HS-5 (cell line): ENCODE data around the gene COL19A1.
A peak's percentile ranks its signal among the peaks of the same experiment; 100 is the strongest.
"Not testable (repeated sequence)": the region's sequence is repeated elsewhere in the genome, so short reads cannot be mapped to it uniquely, and the experiment has no call there.

ENCODE experiments used
- DNase-seq: peaks from one replicate; pipeline ENCODE4 v3.0.0-alpha.2; 2012; ENCODE audit warnings: low read depth

COL19A1 gene

DNA sequence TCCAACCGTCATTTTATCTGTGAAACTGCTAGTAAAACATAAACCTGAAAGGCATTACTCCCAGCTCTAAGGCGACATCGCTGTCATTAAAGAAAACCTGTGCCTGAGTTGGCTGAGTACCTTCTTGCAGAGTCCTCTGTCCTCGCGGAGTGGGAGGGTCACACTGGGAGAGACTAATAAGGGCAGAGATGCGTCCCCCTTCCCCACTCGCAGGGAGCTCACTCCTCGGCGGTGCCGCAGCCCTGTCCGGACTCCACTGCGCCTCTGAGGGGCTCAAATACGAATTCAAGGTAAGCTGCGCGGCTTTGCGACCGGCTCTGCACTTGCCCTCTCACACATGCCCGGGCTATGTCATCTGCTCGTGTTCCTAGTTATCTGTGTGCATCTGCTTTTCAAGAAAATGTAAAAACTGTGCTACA is at the start of gene COL19A1:
TSS of gene COL19A1 (plus strand) at position 206 of the 419 bp plus-strand sequence. CDS start 13,012 bp downstream, outside the sequence.
- DNase-seq, result no peak

DNA sequence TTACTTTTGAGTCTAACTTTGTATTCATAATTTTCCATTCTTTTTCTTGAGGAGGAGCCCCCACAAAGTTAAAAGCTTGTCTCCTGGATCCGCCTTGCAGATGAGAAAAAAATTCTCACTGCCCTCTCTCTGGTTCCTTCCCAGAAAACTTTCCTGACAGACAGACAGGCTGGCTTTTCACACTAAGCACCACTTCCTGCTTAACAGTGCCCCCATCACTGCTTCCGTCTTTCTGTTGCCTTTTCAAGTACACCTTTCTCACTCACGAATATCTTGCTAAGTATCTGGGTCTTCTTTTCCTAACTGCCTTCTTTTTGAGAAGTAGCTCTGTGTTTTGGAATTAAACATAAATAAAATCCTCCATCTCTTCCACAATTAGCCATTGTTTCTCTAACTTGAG is 49.8 kb upstream of the COL19A1 start:
- no peak for DNase-seq

DNA sequence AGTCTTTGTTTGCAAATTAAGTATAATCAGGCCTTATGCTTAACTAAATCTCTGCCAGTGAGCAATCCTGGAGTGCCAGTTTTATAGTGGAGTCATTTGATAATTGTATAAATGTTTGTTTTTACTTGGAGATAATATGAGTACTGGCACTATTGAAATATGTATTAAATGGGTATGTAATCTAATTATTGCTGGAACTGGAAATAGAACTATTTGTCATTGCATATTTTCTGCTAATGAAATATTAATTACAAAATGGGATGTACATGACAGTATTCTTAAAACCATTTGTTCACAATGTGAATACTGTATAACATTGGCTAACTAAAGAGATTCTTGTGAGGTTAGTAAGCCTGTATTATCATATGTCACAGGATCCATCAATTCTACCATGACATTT is 49.0 kb upstream of the COL19A1 start:
- no peak for DNase-seq

DNA sequence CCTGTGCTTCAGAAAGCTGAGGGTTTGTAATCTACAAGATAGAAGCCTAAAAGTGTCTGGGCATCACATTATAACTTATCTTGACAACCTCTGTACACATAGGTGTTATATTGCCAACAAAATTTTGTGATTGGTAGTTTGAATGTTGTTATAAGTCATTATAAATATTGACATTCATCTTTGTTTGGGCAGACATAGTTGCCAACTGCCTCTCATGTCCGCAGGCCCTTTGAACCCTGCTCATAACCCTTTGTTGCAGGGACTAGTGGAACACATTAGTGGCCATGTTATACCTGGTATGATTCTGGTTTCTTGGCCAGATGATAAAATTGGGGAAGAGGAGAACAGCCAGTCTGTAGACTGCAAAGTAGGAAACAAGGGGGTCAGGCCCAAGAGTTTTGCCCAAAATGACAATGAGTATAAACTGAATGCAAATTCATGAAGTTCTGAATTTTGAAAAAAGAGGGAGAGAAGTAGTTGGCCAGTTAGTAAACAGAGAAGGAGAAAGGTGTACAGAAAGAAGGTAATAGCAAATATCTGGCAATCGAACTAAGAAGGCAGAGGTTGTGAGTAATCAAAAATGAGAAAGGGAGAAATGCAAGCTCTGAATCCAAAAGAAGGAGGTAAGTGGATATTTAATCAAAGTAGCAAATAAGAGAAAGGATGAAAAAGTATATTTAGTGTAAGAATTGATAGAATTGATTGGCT is 48.0 kb upstream of the COL19A1 start:
- DNase-seq, result no peak

DNA sequence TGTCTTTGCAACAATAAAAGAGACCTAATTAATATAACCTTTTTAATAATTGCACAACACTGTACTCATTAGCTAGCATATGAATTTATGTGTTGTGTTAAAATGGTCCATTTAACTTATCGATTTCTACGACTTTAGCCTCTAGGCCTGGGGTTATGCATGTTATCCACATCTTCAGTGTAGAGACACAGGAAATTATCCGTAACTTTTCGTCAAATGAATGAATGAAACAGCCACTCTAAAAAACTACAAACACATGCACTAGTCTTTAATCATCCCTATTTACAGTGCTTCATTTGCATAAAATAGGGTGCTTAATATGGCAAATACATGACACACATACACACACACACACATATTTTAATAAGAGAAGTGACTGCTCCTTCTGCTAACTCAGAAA is 47.2 kb upstream of the COL19A1 start:
- DNase-seq, result no peak

DNA sequence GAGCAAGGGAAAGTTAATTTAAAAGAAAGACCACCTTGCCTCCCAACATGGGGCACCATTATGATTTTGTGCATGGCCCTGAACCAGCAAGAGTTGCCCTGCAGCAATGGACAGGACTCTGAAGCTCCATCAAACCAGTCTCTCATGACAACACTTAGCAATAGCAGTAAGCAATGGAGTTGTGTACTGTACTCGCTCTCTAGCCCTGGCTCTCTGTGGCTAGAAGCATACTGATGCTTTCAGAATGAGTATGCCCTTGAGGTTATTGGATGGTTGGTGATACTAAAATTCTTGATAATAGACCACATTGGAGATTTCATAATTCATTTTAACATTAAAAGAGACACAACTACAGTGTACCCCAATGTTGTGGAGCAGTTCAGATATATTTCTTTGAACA is 46.3 kb upstream of the COL19A1 start:
- no peak for DNase-seq

DNA sequence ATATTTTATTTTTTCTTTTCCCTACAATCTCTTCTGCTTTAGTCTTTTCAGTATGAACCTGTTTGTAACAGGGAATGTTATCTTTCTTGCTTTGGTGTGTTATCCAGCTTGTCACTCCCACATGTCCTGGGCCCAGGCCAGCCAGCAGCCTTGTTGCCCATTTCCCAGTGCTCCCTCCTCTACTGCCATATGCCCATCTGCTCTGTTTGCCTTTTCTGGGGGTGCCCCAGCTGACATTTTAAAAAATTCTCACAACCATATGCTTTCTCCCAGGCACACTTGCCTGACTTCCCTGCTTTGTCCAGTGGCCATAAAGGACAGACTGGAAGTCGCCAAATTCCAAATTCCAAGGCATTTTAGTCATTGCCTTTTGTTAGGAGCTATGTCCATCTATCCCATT is 45.9 kb upstream of the COL19A1 start:
- DNase-seq, result no peak

DNA sequence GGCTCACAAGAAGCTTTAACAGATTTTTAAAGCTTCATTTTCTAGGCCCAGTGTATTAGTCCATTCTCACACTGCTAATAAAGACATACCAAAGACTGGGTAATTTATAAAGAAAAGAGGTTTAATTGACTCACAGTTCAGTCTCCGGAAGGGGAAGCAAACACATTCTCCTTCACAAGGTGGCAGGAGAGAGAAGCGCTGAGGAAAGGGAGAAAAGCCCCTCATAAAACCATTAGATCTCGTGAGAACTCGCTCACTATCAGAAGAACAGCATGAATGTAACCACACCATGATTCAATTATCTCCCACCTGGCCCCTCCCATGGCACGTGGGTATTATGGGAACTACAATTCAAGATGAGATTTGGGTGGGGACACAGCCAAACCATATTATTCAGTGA is 42.0 kb upstream of the COL19A1 start:
- DNase-seq, result not testable (repeated sequence)

DNA sequence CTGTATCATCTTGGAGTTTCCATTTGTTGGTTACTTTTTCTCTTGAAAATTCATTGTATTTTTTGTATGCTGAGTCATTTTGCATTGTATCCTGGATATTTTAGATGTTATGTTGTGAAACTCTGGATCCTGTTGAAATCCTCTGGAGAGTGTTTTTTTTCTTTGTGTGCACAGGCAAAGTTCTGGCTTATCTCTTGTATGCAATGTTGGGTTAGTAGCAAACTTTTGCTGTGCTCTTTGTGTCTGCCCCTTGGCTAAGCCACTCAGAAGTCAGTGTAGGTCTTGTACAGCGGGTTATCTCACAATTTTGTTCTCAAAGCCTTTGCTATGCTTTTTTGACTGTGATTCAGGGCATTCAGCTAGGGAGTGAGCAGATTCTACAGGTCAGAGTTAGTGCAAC is 40.5 kb upstream of the COL19A1 start:
- DNase-seq, result no peak

DNA sequence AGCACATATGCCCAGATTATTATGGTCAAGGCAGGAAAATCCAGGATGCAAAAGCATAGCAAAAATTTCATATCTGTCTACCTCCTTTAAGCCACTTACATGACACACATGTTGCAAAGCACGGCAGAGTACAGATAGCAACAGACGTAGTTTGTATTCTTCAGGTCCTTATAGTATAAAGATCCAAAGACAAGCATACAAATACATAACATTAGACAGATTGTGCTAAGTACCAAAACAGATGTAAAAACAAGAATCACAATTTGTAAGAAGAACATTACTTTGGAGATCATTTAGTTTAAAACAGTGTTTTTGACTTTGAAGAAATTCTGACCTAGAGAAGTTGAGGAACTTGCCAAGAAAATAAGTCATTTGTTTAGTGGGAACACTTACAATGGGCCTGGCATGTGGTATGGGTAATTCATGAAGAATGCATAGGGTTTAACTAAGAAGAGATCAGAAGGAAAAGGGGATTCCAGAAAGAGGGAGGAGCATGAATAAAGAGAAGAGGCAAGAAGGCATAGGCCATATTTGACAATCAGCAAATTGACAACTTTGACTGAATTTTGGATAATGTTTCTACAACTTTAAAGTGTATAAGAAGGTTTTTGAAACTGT is 39.0 kb upstream of the COL19A1 start:
- peak; percentile 37 for DNase-seq

DNA sequence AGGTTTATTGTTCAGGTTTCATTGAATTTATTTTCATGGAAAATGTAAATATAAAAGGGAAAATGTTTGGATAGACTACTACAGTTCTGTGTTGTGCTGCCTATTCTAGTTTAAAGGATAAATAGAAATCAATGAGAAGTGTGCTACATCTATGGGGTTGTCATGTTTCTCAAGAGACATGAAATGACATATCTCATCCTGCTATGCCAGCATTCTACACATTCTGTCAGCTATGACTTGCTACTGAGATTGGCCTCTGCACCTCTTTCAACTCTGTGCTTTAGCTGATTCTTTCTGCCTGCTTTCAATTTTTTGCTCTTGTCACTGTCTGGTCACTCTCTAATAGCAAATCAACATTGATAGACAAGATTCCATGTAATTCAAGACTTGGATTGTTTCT is 33.8 kb upstream of the COL19A1 start:
- DNase-seq, result no peak

DNA sequence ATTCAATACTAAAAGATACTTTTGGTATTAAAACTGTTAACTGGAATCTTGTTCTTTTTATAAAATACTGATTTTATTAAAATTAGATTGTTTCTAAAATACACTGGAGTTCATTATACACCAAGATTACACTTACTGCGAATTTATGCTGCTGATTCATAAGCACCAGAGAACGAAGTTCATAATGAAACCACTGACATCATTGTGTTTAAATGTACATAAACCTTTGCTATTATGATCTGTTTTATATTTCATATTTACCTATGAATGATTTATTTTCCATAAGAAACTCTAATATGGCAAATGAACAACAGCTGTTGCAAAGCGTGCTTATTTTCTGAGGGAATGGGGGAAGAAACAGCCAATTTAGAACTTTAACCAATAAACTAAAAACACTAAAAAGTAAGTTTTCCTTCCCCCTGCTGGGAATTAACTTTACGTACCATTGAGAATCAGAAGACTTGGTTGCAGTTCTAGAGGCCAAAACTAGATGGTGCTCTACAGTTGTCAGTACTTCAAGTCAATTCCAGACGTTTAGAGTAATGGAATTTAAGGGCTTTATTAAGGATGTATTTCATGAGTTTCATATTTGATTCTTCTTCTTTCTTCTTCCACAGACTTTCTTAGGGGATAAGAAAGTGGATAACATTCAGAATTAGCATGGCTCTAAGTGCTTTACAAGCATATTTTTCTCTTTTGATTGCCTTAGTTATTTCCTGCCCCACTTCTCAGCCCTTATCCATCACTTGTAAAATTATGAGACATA is 30.8 kb upstream of the COL19A1 start:
- peak; percentile 54 for DNase-seq

DNA sequence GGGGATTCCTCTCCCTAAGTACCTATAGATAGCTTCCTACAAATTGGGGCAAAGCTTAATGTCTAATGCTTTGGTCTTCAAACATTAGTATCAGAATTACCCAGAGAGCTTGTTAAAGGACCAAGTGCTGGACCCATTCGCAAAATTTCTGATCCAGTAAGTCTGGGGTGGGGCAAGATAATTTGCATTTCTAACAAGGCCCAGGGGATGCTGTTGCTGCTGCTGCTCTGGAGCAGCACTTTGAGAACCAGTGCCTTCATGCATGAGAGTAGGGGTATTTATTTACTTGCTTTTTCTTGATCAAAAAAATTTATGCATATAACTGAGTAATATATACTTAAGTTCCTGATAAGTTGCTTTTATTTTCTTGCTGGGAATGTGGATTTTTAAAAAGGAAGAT is 24.5 kb upstream of the COL19A1 start:
- DNase-seq, result no peak

DNA sequence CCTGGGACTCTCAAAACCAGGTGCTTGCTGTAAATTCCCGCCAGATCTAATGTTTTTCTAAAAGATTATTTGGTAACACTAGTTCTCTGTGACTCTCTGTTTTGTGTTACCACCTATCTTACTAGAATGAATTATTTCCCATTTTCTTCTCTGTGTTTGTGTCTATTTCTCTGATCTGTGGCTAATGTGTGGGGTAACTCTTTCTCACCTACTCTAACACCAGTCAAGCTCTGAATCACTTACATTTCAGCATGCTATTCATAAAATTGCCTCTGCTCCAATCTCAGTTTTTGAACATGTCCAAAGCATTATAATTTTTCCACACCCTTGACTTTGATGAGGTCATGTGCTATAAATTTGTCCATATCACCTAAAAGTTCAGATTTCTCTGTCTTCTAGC is 23.2 kb upstream of the COL19A1 start:
- no peak for DNase-seq

DNA sequence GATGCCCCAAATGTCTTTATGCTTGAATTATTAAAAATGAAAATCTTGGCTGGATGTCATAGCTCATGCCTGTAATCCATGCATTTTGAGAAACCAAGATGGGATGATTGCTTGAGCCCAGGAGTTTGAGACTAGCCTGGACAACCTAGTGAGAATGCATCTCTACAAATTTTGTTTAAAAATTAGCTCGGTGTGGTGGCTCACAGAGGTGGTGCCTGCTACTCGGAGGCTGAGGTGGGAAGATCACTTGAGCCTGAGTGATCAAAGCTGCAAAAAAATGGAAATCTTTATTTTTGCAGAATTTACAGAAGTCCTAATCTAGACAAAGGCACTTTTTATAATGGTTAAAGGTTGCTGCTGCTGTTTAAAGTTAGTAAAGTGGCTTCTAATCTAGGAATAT is 20.0 kb upstream of the COL19A1 start:
- no peak for DNase-seq

DNA sequence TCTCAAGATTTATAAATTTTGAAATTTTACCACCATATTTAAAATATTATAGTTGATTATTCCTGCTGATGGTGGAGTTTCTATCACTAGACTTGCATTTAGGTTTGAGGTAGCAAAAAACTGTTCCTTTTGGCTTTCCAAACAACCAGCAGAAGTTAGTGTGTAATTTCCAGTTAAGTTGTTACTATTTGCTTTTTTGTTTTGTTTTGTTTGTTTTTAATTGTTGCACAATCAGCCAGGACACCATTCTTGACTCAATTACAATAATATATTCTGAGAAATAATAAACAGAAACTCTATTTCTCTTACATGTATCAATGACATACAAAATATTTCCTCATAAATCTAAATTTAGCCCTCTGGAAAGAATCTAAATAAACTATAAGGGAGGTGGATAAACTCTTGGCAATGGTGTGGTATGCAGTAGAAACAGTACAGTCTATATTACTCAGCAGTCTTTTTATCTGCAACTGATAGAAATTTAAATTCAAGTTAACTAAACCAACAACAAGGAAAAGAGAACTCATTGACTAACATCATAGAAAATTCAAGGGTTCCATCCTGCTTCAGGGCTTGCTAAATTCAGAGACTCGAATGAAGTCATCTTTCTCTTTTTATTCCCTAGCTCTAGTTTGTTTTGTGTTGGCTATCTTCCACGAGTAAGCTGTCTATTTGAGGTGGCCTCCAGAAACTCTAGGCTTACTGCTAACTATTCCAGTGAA is 19.4 kb upstream of the COL19A1 start:
- DNase-seq, result no peak

DNA sequence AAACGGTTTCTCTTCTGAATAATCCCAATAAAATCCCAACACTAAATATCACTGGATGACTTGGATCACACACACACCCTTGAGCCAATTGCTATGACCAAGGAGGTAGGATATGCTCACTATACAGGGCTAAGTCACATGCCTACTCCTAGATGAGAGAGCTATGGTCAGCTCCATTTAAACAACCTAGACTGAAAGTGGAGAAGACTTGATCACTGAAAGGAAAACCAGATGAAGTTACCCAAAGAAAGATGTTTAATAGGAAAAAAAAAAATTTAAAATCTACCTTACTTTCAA is 18.9 kb upstream of the COL19A1 start:
- no peak for DNase-seq

DNA sequence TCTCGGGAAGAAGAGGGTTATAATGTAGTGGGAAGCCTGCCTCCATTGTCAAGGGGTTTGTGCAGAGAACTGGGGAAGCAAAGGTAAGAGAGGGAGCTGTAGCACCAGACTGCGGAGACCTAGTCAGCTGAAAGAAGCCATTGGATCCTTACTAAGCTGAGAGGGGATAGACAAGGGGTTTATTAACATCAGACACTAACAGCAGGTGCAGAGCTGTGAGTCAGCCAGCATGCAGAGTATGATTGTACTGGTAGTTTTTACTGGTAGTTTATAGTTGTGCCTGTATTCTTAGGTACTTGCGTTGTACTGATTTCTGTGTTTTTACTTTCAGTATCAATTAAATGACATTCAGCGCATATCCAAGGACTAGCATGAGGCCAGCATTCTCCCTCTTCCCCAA is 17.8 kb upstream of the COL19A1 start:
- DNase-seq, result no peak

DNA sequence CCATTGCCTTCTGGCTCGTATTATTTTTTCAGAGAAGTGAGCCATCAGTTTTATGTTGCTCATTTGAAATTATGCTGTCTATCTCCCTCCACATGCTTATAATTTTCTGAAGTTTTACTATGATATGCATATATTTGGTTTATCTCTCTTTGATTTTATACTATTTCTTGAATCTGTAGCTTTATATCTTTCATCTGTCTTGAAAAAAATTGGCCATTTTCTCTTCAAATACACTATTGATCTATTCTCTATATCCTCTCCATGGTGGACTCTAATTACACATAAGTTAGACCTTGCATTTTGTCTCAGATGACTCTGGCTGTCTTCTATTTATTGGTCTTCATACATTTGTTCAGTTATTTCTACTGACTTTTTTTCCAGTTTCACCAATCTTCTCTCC is 13.7 kb upstream of the COL19A1 start:
- DNase-seq, result no peak

DNA sequence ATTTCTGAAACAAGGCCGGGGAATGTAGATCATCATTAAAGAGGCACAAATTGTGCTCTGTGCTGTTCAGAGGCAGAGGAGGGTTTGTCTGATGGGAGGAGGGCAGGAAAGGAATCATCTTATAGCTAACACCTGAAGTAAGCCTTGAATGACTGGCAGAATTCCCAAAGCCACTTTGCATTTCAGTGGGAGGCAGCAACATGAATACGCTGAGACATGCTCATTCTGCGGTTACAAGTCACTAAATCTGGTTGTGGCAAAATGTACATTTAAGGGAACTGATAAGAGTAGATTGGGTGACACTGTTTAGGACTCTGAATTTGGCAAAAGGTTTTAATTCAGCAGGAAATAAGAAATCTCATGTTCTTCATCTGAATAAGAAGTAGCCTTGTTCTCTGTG is 4.4 kb upstream of the COL19A1 start:
- DNase-seq, result no peak

DNA sequence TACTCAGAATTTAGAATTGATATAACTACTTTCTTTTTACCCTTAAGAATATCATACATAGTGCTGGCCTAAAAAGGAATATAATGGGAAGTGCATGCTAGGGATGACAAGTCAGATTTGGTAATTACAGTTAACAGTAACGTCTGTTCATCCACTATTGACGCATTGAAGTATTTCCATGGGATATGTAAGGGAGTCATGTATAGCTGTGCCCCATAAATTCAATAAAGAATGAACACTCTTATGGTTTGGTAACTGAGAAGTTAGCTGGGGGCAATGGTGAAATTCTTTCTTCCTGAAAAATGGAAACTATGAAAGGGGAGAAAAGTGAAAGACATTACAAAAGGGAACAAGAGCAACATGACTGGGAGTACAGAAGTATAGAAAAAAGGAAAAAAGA is 2.6 kb upstream of the COL19A1 start:
- DNase-seq, result no peak

DNA sequence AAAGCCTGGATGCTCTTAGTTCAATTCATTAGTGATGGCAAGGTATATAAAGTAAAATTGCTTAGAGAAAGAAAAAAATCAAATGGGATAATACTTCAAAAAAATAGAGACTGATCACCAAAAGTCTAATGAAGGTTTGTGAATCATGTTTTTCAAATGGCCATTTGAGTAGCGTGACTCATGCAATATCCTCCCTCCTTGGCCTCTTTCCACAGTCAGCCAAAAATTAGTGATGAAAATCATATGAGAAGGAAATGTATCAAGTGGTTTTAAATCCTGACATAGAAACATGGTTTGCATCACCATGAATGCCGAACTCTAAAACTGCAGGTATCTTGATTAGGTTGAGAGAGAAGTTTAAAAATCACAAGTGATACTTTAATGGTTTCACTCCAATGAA is 1.2 kb upstream of the COL19A1 start:
- DNase-seq, result peak; percentile 64
